GM19099 (cell line): ENCODE data around the gene WDR20.

ENCODE experiments used
- POLR2A ChIP-seq: IDR thresholded peaks from 3 replicates; pipeline ENCODE4 v1.6.1; 2011; ENCODE audit warnings: low read depth; ENCODE audit not compliant: insufficient read length; ENCODE audit errors: extremely low read depth

WDR20 gene

DNA sequence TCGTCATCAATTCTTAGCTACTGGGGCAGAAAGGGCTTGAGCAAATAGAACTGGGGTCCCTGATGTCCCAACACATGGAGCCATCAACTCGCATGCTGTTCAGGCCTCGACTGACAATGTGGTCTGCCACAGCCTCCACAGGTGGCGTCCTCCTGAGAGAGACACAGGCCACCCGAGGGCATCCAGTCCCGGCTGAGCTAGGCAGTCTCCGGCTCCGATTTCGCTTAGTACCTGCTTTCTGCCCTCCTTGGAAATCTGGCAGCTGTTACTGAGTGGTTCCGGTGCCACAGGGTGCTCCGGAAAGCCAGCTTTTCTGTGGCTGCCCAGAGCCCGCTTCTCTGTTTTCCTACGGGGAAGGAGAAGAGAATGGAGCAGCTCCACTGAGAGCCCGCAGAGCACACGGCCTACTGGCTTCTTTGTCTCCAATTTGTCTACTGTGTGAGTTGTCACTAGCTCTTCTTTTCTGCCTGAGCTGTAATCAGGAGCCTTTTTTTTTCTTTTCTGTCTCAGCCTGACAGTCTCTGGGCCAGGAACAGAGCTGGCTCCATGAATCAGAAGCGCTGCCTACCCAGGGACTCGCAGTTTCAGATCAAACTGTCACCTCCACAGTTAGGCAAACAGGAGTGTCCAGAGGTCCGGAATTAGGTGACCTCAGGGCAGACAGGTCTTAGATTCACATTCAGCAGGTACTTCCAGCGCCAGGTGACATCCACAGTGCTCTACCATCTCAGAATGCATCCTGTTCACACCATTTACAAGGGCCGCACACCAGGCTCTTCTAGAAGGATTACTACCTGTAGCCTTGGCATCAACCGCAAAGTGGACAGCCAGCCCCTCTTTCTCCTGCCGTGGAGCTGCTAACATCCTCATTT is 92.0 kb downstream of the WDR20 start:
- no peak for TF ChIP-seq POLR2A

DNA sequence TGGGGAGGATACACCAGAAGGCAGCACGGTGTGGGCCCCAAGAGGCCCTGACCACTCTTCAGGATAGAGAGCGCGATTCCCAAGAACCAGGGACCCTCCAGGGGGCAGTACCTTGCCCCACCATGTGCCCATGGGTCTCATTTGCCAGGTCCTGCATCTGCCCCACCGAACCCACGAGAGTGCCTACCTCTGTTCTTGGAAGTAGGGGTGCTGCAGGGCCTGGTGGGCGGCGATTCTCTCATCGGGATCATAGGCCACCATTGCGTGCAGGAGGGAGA is 92.6 kb downstream of the WDR20 start:
- TF ChIP-seq POLR2A, result no peak

DNA sequence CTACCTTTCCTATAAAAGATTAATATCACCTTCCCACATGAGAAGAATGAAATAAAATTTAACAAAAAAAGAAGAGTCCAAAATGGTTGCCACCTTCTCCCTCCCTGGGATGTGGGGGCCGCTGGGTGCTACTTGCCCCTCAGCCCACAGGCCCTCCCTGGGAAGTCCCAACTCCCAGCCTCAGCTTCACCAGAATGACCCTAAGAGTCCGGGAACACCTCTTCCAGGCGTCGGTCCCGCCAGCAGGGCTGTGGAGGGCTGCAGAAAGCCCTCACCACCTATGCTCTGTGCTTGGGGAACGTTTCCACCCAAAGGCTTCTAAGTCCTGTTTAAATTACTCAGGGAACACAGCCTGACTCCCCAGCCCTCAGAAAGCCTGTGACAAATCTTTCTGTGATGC is 93.4 kb downstream of the WDR20 start:
- no peak for TF ChIP-seq POLR2A

DNA sequence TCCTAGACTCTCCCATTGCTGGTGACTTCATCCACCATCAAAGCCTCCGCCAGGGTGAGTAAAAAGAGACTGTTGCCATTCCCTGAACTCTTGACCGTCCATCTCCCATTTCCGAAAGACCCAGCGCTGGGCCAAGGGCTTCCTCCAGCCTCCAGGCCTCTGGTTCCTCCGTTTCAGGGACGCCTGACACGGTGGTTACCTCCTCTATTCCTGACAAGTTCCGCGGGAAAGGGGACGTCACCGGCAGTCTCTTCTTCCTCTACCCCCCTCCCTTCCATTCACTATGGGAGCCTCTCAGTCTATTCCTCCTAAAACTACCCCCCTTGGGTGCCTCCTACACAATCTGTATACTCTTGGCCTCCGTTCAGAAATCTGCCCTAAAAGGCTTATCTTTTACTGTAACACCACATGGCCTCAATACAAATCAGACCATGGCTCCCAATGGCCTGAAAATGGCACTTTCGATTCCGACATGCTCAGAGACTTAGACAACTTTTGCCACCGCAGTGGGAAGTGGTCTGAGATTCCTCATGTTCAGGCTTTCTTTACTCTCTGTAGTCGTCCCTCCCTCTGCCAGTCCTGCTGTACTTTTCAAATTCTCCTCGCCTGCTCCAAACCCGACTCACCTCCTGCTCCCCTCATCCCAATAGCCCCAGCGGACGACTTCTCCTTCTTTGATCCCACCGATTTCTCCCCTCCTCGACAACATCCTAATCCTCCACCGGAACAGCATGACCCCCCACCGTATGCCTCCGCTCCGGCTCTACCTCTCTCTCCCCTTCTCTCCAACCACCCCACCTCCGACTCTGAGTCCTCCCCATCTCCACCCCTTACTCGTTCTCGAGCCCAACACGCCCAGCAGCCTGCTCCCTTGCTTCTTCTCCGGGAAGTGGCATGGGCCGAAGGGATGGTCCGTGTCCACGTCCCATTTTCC is 94.9 kb downstream of the WDR20 start:
- TF ChIP-seq POLR2A, result no peak

DNA sequence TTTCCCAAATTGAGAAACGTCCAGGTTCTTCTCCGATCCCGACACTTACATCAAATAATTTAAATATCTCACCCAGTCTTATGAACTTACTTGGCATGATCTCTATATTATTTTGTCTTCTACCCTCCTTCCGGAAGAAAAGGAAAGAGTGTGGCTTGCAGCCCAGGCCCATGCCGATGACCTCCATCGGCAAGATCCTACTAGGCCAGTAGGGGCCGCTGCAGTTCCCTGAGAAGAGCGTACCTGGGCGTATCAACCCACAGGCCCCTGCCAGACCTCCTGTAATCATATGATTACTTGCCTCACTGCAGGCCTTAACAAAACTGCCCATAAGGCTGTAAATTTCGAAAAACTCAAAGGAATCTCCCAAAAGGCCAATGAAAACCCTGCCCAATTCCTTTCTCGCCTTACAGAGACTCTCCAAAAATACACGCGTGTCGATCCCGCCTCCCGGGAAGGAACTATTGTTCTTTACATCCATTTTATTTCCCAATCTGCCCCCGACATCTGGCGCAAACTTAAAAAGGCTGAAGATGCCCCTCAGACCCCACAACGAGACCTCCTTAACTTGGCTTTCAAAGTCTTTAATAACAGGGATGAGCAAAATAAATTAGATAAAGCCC is 95.7 kb downstream of the WDR20 start:
- no peak for TF ChIP-seq POLR2A

DNA sequence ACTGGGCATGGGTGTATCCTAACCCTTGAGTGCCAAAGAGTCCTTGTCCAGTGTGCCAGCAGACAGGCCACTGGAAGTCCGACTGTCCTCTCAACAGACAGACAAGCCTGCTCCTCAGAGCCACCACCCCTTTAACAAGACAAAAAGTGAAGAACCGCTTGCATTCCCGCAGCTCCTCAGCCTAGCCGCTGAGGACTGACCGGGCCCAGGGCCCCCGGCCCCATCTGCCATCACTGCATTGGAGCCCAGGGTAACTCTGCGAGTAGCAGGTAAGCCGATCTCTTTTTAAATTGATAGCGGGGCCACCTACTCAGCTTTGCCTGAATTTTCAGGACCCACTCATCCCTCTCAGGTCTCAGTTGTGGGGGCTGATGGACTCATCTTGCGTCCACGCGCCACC is 96.3 kb downstream of the WDR20 start:
- TF ChIP-seq POLR2A, result no peak

DNA sequence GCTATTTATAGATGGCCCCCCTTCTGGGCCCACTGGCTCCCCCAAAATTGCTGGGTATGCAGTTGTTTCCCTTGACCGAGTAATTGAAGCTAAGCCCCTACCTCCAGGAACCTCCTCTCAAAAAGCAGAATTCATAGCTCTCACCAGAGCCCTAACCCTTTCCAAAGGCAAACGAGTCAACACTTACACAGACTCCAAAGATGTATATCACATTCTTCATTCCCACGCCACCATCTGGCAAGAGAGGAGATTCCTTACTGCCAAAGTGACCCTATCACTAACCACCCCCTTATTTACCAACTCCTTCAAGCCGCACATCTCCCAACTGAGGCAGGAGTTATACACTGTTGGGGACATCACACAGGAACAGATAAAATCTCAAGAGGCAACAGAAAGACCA is 98.4 kb downstream of the WDR20 start:
- TF ChIP-seq POLR2A, result no peak

DNA sequence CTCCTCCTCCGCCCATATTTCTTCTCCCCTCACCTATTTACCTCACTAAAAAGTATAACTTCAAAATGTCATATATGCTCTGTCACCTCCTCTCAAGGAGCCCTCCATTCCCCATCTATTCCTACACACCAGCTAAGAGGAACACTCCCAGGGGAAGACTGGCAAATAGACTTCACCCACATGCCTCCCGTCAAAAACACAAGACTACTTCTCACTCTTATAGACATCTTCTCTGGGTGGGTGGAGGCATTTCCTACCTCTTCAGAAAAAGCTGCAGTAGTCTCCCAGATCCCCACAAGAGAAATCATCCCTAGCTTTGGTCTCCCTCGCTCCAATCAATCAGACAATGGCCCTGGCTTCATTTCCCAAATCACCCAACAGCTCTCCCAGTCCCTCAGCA is 99.1 kb downstream of the WDR20 start:
- TF ChIP-seq POLR2A, result no peak

DNA sequence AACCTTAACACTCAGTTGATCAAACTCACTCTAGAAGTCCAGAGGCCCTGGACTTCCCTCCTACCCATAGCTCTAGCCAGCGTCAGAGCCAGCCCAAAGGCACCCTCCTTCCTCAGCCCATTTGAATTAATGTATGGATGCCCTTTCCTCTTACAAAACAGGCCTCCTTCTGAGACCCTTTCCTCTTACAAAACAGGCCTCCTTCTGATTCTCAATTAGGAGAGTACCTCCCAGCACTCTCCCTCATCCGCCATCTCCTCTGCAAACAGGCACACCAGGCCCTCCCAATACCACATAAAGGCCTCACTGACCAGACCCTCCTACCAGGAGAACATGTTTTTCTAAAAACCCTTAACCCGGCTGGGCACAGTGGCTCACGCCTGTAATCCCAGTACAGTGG is 99.5 kb downstream of the WDR20 start:
- no peak for TF ChIP-seq POLR2A

DNA sequence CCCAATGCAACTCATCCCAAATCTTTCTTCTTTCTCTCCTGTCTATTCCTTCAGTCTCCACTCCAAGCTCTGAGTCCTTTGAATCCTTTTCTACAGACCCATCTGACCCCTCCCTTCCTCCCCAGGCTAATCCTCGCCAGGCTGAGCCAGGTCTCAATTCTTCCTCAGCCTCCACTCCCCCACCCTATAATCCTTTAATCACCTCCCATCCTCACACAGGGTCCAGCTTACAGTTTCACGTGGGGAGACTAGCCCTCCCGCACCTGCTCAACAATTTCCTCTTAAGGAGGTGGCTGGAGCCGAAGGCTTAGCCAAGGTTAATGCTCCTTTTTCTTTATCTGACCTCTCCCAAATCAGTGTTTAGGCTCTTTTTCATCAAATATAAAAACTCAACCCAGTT is 101.5 kb downstream of the WDR20 start:
- TF ChIP-seq POLR2A, result no peak

DNA sequence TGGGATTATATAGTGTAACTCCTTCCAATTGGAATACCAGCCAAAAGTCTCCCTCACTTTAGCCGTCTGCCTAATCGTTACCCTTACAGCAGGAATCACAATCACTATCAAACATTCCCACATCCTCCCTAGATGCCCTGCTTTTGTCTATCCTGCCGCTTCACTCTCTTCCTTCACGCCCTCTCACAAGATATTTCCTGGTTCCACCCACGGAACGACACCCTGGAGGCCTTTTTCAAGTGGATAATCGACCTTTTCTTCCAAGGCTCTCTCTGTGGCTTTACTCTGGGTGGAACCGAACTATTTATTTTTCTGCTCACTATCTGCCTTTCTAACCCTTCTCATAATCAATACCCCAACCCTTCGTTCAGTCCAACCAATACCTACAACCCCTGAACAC is 106.4 kb downstream of the WDR20 start:
- TF ChIP-seq POLR2A, result no peak

DNA sequence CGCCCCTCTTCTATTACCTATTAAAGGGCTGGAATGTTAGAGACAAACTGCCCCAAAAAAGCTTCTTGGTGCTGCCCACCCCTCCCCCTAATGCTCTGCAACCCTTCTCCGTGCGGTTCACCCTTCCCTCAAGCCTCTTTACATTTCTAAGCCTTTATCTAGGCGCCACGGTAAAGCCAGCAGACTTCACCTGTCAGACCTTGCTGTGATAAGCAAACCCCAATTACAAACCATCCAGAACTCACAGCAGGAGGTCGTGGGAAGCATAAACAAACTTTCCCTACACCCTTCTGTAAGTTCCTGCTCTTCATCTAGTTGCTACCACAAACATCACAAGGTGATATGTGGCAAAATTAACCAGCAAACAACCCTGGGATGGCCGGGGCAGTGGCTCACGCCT is 108.4 kb downstream of the WDR20 start:
- TF ChIP-seq POLR2A, result no peak

DNA sequence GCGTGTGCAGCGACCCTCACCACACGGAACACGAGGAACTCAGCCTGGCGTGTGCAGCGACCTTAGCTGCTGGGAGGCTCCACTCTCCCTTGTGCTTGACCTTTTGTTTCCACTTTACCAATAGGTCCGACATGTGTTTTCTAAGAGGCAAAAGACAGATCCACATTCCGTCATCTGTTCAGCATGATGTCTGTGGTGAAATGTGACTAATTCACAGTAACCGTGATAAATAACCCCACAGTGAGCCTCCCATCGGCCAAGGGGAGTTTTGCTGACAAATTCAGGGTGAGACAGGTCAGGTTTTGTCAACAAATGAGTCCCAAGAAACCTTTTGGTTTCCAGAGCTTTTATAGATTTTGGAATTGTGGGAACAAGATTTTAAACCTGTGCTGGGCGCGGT is 109.3 kb downstream of the WDR20 start:
- TF ChIP-seq POLR2A, result no peak

DNA sequence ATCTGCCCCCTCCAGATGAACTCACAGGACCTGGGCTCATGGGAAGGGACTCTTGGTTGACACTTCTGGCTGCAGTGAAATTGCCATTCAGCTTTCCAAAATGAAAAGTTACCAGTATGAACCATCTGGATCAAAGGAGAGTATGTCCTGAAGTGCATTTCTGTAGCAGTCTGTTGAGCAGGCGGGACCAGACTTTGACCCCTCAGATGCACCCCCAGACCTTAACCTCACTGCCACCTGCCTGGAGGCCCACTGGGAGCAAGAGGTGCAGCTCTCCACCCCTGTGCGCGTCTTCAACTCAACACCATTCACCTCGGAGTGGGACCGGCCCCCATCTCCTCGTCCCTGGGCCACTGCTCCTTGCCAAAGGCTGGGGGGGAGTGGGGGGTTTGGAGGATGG is 110.3 kb downstream of the WDR20 start:
- TF ChIP-seq POLR2A, result no peak

DNA sequence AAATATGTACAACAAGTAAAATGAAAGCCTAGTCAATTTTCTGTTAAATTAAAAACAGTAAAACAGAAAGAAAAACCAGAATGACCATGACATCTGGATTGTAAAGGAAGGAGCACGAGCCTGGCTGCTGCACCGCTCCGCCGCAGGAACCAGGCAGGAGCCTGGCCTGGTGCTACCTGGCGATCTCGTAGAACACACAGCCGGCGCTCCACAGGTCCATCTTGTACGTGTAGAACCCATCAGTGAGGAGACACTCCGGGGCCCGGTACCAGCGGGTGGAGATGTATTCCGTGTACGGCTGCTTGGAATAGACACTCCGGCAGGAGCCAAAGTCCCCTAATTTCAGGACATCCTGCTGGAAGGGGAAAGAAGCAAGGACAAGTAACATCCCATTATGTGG is 110.9 kb downstream of the WDR20 start:
- TF ChIP-seq POLR2A, result no peak

DNA sequence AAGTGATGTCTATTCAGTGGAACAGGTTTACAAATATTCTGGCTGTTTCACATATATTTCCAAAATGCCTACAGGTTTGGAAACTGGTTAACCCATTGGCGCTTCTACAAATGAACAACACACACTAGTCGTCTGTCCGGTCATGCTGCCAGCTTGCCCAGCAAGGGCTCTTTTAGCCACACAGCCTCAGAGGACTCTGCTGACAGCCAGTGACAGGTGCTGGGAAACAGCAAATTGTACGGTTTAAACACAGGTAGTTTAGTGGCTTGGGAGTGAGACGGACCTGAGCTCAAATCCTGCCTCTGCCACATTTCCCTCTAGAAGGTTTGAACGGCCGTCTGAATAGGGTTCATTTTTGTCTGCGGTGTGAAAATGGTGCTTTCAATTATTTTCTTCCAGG is 111.5 kb downstream of the WDR20 start:
- TF ChIP-seq POLR2A, result no peak
